ENCODE results near the gene ABCA3.

Gene ABCA3

GRCh38 chr16:2350500-2350899 is 10.0 kb upstream of the ABCA3 start:
- DNase-seq, result no peak

GRCh38 chr16:2343211-2343610 is 2.7 kb upstream of the ABCA3 start:
- no peak for DNase-seq

GRCh38 chr16:2341456-2342447 is 1.2 kb upstream of the ABCA3 start:
- DNase-seq, result no peak

- no peak for DNase-seq
Observed at GRCh38 chr16:2339521-2340484, 725 bp downstream of the ABCA3 start.

GRCh38 chr16:2337431-2338296 is 2.9 kb downstream of the ABCA3 start:
- no peak for DNase-seq

GRCh38 chr16:2335286-2335895 is 5.1 kb downstream of the ABCA3 start:
- DNase-seq, result no peak

- no peak for DNase-seq
Observed at GRCh38 chr16:2333772-2334379, 6.7 kb downstream of the ABCA3 start.

- no peak for DNase-seq
Observed at GRCh38 chr16:2333231-2333630, 7.3 kb downstream of the ABCA3 start.

GRCh38 chr16:2331931-2332267 is 8.6 kb downstream of the ABCA3 start:
- no peak for DNase-seq

- no peak for DNase-seq
Observed at GRCh38 chr16:2331199-2331930, 9.2 kb downstream of the ABCA3 start.

- DNase-seq, result no peak
Observed at GRCh38 chr16:2329532-2329931, 11.0 kb downstream of the ABCA3 start.

- DNase-seq, result no peak
Observed at GRCh38 chr16:2328428-2328827, 12.1 kb downstream of the ABCA3 start.

- DNase-seq, result no peak
Observed at GRCh38 chr16:2326191-2326590, 14.3 kb downstream of the ABCA3 start.

- DNase-seq, result no peak
Observed at GRCh38 chr16:2325791-2326190, 14.7 kb downstream of the ABCA3 start.

GRCh38 chr16:2325181-2325580 is 15.3 kb downstream of the ABCA3 start:
- no peak for DNase-seq

- no peak for DNase-seq
Observed at GRCh38 chr16:2324296-2324859, 16.1 kb downstream of the ABCA3 start.

GRCh38 chr16:2323701-2324100 is 16.8 kb downstream of the ABCA3 start:
- no peak for DNase-seq

- DNase-seq, result no peak
Observed at GRCh38 chr16:2319606-2320005, 20.9 kb downstream of the ABCA3 start.

- DNase-seq, result no peak
Observed at GRCh38 chr16:2317231-2318020, 23.1 kb downstream of the ABCA3 start.

Measured in NCI-H1694 treated with DMSO at 0.1 percent for 48 hours (cell line).